IMR-90 (cell line): ENCODE results near the gene PLXNA3. TPM values are rescaled to one million over a fixed set of nuclear protein-coding genes. Genes with fewer than 3 reads are reported as not detected.

ENCODE experiments used
- ATAC-seq: fragments of 200-7000 bp; cut with Tn5 transposase; 2 replicates; pipeline ENCODE4 v1.9.1; 2020; ENCODE audit warnings: low read depth, mild to moderate bottlenecking, moderate library complexity
- BruUV-seq: library from RNA; stranded (reverse); fragments of 400-500 nt; replicated peaks from 2 replicates; lab custom pipeline; 2021; lab: Mats Ljungman, UMichigan
- CTCF ChIA-PET: fragments of 300-600 bp; formaldehyde crosslinking; extraction: SDS; loops from one replicate; lab custom pipeline; 2021; ENCODE audit warnings: antibody characterized with exemption; lab: Yijun Ruan, JAX
- POLR2A ChIA-PET: fragments of 300-600 bp; sonication (Branson Sonifier 250); formaldehyde crosslinking; loops from one replicate; lab custom pipeline; 2022; ENCODE audit warnings: antibody characterized with exemption; ENCODE audit not compliant: unreplicated experiment; lab: Charles Lee
- DNase-seq: peaks from one replicate; pipeline ENCODE4 v3.0.0; 2013
- H2AFZ ChIP-seq: replicated peaks from 2 replicates; pipeline ENCODE3; 2013; ENCODE audit warnings: low read length, mild to moderate bottlenecking; ENCODE audit not compliant: poor library complexity
- H2AK5ac ChIP-seq: 2 replicates; pipeline ENCODE4 v1.6.1; 2013; ENCODE audit warnings: low read depth, low read length, inconsistent platforms
- H2AK9ac ChIP-seq: replicated peaks from 2 replicates; pipeline ENCODE3; 2013; ENCODE audit warnings: mild to moderate bottlenecking, low read depth, low read length, moderate library complexity; ENCODE audit not compliant: poor library complexity
- H2BK120ac ChIP-seq: 2 replicates; pipeline ENCODE4 v1.6.1; 2013; ENCODE audit warnings: low read depth, low read length, inconsistent platforms
- H2BK15ac ChIP-seq: 3 replicates; pipeline ENCODE4 v1.6.1; 2013; ENCODE audit warnings: low read depth, low read length, inconsistent platforms
- H2BK20ac ChIP-seq: 2 replicates; pipeline ENCODE4 v1.6.1; 2013; ENCODE audit warnings: low read depth, mild to moderate bottlenecking, inconsistent platforms, low read length, moderate library complexity
- H2BK5ac ChIP-seq: 2 replicates; pipeline ENCODE4 v1.6.1; 2013; ENCODE audit warnings: mild to moderate bottlenecking, low read depth, low read length, inconsistent platforms; ENCODE audit not compliant: poor library complexity, severe bottlenecking
- H3K14ac ChIP-seq: replicated peaks from 2 replicates; pipeline ENCODE4 v1.6.1; 2013; ENCODE audit warnings: low read depth, low read length, inconsistent platforms
- H3K18ac ChIP-seq: 2 replicates; pipeline ENCODE4 v1.6.1; 2013; ENCODE audit warnings: low read depth, low read length, control low read depth
- H3K23ac ChIP-seq: 2 replicates; pipeline ENCODE4 v1.6.1; 2013; ENCODE audit warnings: low read depth, low read length, inconsistent platforms
- H3K27ac ChIP-seq: 2 replicates; pipeline ENCODE4 v1.5.1; 2013; ENCODE audit warnings: mild to moderate bottlenecking, control low read depth, low read length; ENCODE audit not compliant: insufficient read depth
- H3K27me3 ChIP-seq: 2 replicates; pipeline ENCODE4 v1.6.1; 2013; ENCODE audit warnings: low read length; ENCODE audit not compliant: control insufficient read depth, insufficient read depth
- H3K36me3 ChIP-seq: 2 replicates; pipeline ENCODE4 v1.6.1; 2013; ENCODE audit warnings: low read length, mixed read lengths; ENCODE audit not compliant: control insufficient read depth, insufficient read depth
- H3K4ac ChIP-seq: 2 replicates; pipeline ENCODE4 v1.6.1; 2013; ENCODE audit warnings: low read depth, low read length, inconsistent platforms
- H3K4me1 ChIP-seq: 2 replicates; pipeline ENCODE4 v1.6.1; 2013; ENCODE audit warnings: low read length, mixed read lengths; ENCODE audit not compliant: control insufficient read depth, insufficient read depth
- H3K4me2 ChIP-seq: 2 replicates; pipeline ENCODE4 v1.6.1; 2013; ENCODE audit warnings: low read depth, mild to moderate bottlenecking, control low read depth, low read length, moderate library complexity
- H3K4me3 ChIP-seq: 2 replicates; pipeline ENCODE4 v1.5.1; 2013; ENCODE audit warnings: low read depth, mild to moderate bottlenecking, control low read depth, low read length, moderate library complexity; ENCODE audit not compliant: insufficient read depth
- H3K56ac ChIP-seq: 2 replicates; pipeline ENCODE4 v1.6.1; 2013; ENCODE audit warnings: low read length, inconsistent platforms; ENCODE audit not compliant: insufficient read depth; ENCODE audit errors: extremely low read depth
- H3K79me1 ChIP-seq, 2 experiments: 2 replicates each; pipeline ENCODE4 v1.6.1; 2013; ENCODE audit warnings: low read length in 2 of 2, inconsistent platforms in 1 of 2, low read depth in 1 of 2
- H3K9ac ChIP-seq: 2 replicates; pipeline ENCODE4 v1.6.1; 2013; ENCODE audit warnings: low read depth, low read length, control low read depth
- H3K9me1 ChIP-seq: 2 replicates; pipeline ENCODE4 v1.6.1; 2013; ENCODE audit warnings: low read length, inconsistent platforms; ENCODE audit not compliant: insufficient read depth
- H3K9me3 ChIP-seq: 2 replicates; pipeline ENCODE4 v1.6.1; 2013; ENCODE audit warnings: low read length; ENCODE audit not compliant: control insufficient read depth, insufficient read depth
- H4K20me1 ChIP-seq: 2 replicates; pipeline ENCODE4 v1.6.1; 2013; ENCODE audit warnings: low read length, inconsistent platforms; ENCODE audit not compliant: insufficient read depth
- H4K5ac ChIP-seq: 2 replicates; pipeline ENCODE4 v1.6.1; 2013; ENCODE audit warnings: mild to moderate bottlenecking, low read depth, low read length, control low read depth
- H4K8ac ChIP-seq, 2 experiments: 2 replicates each; pipeline ENCODE4 v1.6.1; 2013; ENCODE audit warnings: low read depth in 2 of 2, low read length in 2 of 2, control low read depth in 1 of 2, inconsistent platforms in 1 of 2
- H4K91ac ChIP-seq: 2 replicates; pipeline ENCODE4 v1.6.1; 2013; ENCODE audit warnings: low read depth, low read length, inconsistent platforms; ENCODE audit not compliant: insufficient read depth
- BHLHE40 ChIP-seq: fragments of 150-350 bp; IDR thresholded peaks from 2 replicates; pipeline ENCODE4 v1.6.1; 2016; ENCODE audit warnings: mild to moderate bottlenecking, low read depth, low read length
- CEBPB ChIP-seq: IDR thresholded peaks from 2 replicates; pipeline ENCODE4 v1.6.1; 2012; ENCODE audit warnings: low read depth, low read length, improper control_type of control experiment
- CHD1 ChIP-seq: IDR thresholded peaks from 2 replicates; pipeline ENCODE4 v1.6.1; 2012; ENCODE audit warnings: low read depth, low read length, improper control_type of control experiment
- CTCF ChIP-seq: conservative IDR thresholded peaks from 2 replicates; pipeline ENCODE4 v1.5.1; 2012; ENCODE audit warnings: mild to moderate bottlenecking, low read depth, low read length, improper control_type of control experiment
- ELK1 ChIP-seq: fragments of 150-350 bp; IDR thresholded peaks from 2 replicates; pipeline ENCODE4 v1.6.1; 2016; ENCODE audit warnings: low read depth, mild to moderate bottlenecking, low read length, moderate library complexity, borderline replicate concordance
- FOS ChIP-seq: fragments of 150-350 bp; IDR thresholded peaks from 2 replicates; pipeline ENCODE4 v1.6.1; 2016; ENCODE audit warnings: low read depth, low read length
- MAFK ChIP-seq: IDR thresholded peaks from 2 replicates; pipeline ENCODE4 v1.6.1; 2012; ENCODE audit warnings: low read depth, low read length, improper control_type of control experiment
- MAZ ChIP-seq: IDR thresholded peaks from 2 replicates; pipeline ENCODE4 v1.6.1; 2012; ENCODE audit warnings: low read depth, mild to moderate bottlenecking, low read length, improper control_type of control experiment, moderate library complexity, borderline replicate concordance
- MXI1 ChIP-seq: IDR thresholded peaks from 2 replicates; pipeline ENCODE4 v1.6.1; 2012; ENCODE audit warnings: low read depth, mild to moderate bottlenecking, low read length, moderate library complexity, borderline replicate concordance
- POLR2A ChIP-seq: IDR thresholded peaks from 2 replicates; pipeline ENCODE4 v1.6.1; 2012; ENCODE audit warnings: mild to moderate bottlenecking, low read depth, low read length
- RCOR1 ChIP-seq: IDR thresholded peaks from 2 replicates; pipeline ENCODE4 v1.6.1; 2012; ENCODE audit warnings: mild to moderate bottlenecking, low read length, improper control_type of control experiment; ENCODE audit not compliant: insufficient replicate concordance
- RFX5 ChIP-seq: IDR thresholded peaks from 2 replicates; pipeline ENCODE4 v1.8.0; 2012; ENCODE audit warnings: low read depth, mild to moderate bottlenecking, low read length, moderate library complexity
- USF2 ChIP-seq: fragments of 150-350 bp; IDR thresholded peaks from 2 replicates; pipeline ENCODE4 v1.6.1; 2017; ENCODE audit warnings: mild to moderate bottlenecking, antibody characterized with exemption, low read length, low read depth
- WGBS, 2 experiments: methylation state at CpG; one replicate each; pipeline versions ENCODE4 v1.1.5 to v1.1.7; 2013; ENCODE audit warnings: missing lambda C conversion rate in 2 of 2; ENCODE audit not compliant: insufficient read length in 1 of 2; ENCODE audit errors: extremely low coverage in 2 of 2; 5-methylcytosine and 5-hydroxymethylcytosine counted together
- dilution Hi-C: fragments of 300-500 bp; cut with HindIII; formaldehyde crosslinking; loops from one replicate; pipeline ENCODE4 v1.14.3; 2018; ENCODE audit warnings: low sequenced_read_pairs; ENCODE audit not compliant: unreplicated experiment
- in situ Hi-C: fragments of 300-500 bp; cut with MboI; formaldehyde crosslinking; loops from 3 replicates; pipeline ENCODE4 v1.14.3; 2019; ENCODE audit warnings: low sequenced_read_pairs, inconsistent platforms, mixed read lengths
- intact Hi-C: fragments of 100-400 bp; cut with micrococcal nuclease; formaldehyde crosslinking; loops from 2 replicates; pipeline ENCODE4 v1.10.0; 2022
- polyA plus RNA-seq, 3 experiments: library from polyadenylated mRNA; depleted of rRNA; stranded (reverse); fragments of >200 nt; gene quantifications; 2 replicates each; pipeline ENCODE4 v1.2.3, GENCODE V29; 2012; ENCODE audit warnings: low replicate concordance in 1 of 3
- total RNA-seq: library from RNA; depleted of rRNA; stranded (reverse); fragments of >200 nt; gene quantifications from 2 replicates; pipeline ENCODE4 v1.2.3, GENCODE V29; 2012

The PLXNA3 gene
- total and polyA plus RNA-seq, 2 of the 4 experiments (the other 2 are of a cell fraction): 4.3 to 111 TPM

- no peaks in the 10 kb centered on the region for H3K4me1 ChIP-seq
- ATAC-seq (no peak), DNase-seq (no peak)
- H2BK120ac ChIP-seq: no peak overlapping the region
- H2AK5ac ChIP-seq: no peak overlapping the region
- H3K9me3 ChIP-seq: peaks cover 2% of the 10 kb centered on the region; the same call in 1 of the 2 replicates
- H3K36me3 ChIP-seq: peaks cover 67% of the 10 kb centered on the region
- TF ChIP-seq RFX5 (no peak), MAFK (no peak), RCOR1 (no peak), CEBPB (no peak), BHLHE40 (no peak), MAZ (no peak), FOS (no peak), CHD1 (no peak), ELK1 (no peak), POLR2A (no peak), CTCF (no peak), USF2 (no peak), MXI1 (no peak)
- no peak overlapping the region for H3K23ac ChIP-seq
- H2AK9ac ChIP-seq: no peak overlapping the region
- H2AFZ ChIP-seq: no peak overlapping the region
- H3K18ac ChIP-seq: no peak overlapping the region
- H3K79me1 ChIP-seq: no peaks in the 10 kb centered on the region
- H3K4me2 ChIP-seq: no peak overlapping the region
- no peak overlapping the region for H3K27ac ChIP-seq
- no peak overlapping the region for H3K14ac ChIP-seq
- no peak overlapping the region for H4K8ac ChIP-seq
- H4K5ac ChIP-seq: no peak overlapping the region
- dilution Hi-C loops: no loop called here
- no peak overlapping the region for H2BK5ac ChIP-seq
- H2BK20ac ChIP-seq: no peak overlapping the region
- no peak overlapping the region for H3K4ac ChIP-seq
- BruUV-seq: no TSS peak
- no peak overlapping the region for H3K4me3 ChIP-seq
- H2BK15ac ChIP-seq: no peak overlapping the region
- no peak overlapping the region for H3K56ac ChIP-seq
- WGBS, 2 experiments: 92% methylated on average over 9 of the region's 14 CpGs; no CpG with 5 or more reads in 1 of the 2 experiments
- in situ Hi-C loops: no loop called here
- no peaks in the 10 kb centered on the region for H3K27me3 ChIP-seq
- intact Hi-C loops: no loop called here
- POLR2A ChIA-PET: no interaction called here
- no peak overlapping the region for H3K9ac ChIP-seq
- H4K20me1 ChIP-seq: no peaks in the 10 kb centered on the region; the same call in 1 of the 2 replicates
- H4K91ac ChIP-seq: no peak overlapping the region
- CTCF ChIA-PET: no interaction called here
- no peaks in the 10 kb centered on the region for H3K9me1 ChIP-seq
These were observed 12.4 kb downstream of the PLXNA3 start for GRCh38 chrX:154470434-154470833.
